ENCODE measurements around the gene ERBB2.
A peak's percentile ranks its signal among the peaks of the same experiment; 100 is the strongest.

The ERBB2 gene

DNA sequence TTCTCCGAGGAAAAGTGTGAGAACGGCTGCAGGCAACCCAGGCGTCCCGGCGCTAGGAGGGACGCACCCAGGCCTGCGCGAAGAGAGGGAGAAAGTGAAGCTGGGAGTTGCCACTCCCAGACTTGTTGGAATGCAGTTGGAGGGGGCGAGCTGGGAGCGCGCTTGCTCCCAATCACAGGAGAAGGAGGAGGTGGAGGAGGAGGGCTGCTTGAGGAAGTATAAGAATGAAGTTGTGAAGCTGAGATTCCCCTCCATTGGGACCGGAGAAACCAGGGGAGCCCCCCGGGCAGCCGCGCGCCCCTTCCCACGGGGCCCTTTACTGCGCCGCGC lies at the start of gene ERBB2:
ERBB2 (plus strand) TSS at position 247 of the 330 bp plus-strand sequence. CDS start 175 bp downstream, outside the sequence.
- DNase-seq (ENCODE audit: low spot score), result no peak

- DNase-seq (ENCODE audit: low spot score), result no peak
These were observed 49.7 kb upstream of the ERBB2 start for GRCh38 chr17:39650121-39650579.

GRCh38 chr17:39651923-39652586 lies 47.8 kb upstream of the ERBB2 start:
- DNase-seq (ENCODE audit: low spot score), result no peak

DNA sequence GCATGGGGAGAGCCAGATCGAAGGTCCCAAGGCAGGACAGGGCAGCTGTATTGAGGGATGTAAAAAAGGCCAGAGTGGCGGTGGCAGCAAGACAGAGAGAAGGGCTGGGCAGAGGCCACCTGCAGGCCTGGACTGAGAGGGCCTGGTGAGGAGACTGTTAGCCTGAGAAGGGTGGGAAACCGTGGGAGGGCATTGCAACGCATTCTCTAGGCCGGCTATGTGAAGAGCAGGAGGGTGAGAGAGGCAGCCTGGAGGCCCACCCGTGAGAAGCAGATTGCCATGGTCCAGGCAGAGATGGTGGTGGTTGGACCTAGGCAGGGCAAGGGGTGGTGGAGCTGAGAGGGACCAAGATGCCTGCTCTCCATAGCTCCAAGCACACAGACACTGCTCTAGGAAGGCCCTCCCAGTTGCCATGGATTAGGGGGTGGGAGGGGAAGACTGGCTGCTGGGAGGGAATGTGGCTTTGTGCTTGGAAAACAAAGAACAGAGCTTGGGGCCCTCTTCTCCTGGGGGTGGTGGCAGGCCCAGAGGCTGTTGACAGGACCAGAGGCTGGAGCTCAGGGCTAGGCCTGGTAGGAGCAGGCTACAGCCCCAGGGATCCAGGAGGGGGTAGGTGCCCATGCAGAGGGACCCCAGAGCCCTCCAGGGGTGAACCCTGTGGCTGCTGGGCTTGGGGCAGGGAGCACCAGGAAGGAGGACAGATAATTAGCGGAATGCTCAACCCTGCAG lies 47.1 kb upstream of the ERBB2 start:
- DNase-seq (ENCODE audit: low spot score), result no peak

DNA sequence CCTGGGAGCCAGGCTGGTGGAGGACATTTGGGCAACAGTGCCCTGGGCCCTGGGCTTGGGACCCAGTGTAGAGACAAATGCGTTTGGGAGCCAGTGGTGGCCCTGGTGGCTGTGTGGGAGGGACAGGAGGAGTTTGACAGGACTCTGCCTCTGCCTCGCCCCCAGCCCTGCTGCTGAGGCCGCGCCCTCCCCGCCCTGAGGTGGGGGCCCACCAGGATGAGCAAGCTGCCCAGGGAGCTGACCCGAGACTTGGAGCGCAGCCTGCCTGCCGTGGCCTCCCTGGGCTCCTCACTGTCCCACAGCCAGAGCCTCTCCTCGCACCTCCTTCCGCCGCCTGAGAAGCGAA lies 46.6 kb upstream of the ERBB2 start:
- no peak for DNase-seq (ENCODE audit: low spot score)

- DNase-seq (ENCODE audit: low spot score), result peak; percentile 80
These were observed 46.1 kb upstream of the ERBB2 start for GRCh38 chr17:39653662-39654331.

GRCh38 chr17:39655105-39655504 lies 44.8 kb upstream of the ERBB2 start:
- no peak for DNase-seq (ENCODE audit: low spot score)

GRCh38 chr17:39658346-39658745 lies 41.5 kb upstream of the ERBB2 start:
- no peak for DNase-seq (ENCODE audit: low spot score)

DNA sequence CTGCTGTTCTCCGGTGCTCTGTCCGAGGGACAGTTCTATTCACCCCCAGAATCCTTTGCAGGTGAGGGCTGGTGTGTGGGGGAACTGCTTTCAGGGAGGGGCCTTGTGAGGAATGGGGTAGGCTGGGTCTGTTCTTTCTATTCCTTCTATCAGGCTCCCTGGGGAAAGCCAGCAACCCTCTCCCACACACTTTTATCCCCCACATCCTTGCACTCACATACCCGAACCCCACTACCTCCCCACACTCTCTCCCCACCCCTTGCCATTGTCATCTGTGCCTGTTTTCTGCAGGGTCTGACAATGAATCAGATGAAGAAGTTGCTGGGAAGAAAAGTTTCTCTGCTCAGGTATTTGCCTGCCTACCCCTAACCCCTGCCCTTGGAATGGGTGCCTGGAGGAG lies 41.1 kb upstream of the ERBB2 start:
- DNase-seq (ENCODE audit: low spot score), result no peak

- DNase-seq (ENCODE audit: low spot score), result no peak
These were observed 40.4 kb upstream of the ERBB2 start for GRCh38 chr17:39659279-39660010.

DNA sequence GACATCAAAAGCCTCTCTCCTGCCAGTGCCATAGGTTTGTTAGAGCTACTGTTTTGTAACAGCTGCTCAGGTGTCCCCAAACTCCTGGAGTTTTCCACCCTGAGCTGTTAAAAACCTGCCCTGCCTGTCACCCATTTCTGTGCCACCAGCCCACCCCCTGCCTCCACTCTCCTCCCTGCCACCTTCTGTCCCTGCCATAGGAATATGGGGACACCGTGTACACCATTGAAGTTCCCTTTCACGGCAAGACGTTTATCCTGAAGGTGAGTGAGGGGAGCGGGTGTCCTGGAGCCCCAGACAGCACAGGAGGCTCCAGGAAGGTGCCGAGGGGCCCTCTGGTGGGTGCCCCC lies 39.9 kb upstream of the ERBB2 start:
- no peak for DNase-seq (ENCODE audit: low spot score)

- DNase-seq (ENCODE audit: low spot score), result no peak
These were observed 39.2 kb upstream of the ERBB2 start for GRCh38 chr17:39660397-39661385.

- DNase-seq (ENCODE audit: low spot score), result no peak
These were observed 37.9 kb upstream of the ERBB2 start for GRCh38 chr17:39661744-39662541.

DNA sequence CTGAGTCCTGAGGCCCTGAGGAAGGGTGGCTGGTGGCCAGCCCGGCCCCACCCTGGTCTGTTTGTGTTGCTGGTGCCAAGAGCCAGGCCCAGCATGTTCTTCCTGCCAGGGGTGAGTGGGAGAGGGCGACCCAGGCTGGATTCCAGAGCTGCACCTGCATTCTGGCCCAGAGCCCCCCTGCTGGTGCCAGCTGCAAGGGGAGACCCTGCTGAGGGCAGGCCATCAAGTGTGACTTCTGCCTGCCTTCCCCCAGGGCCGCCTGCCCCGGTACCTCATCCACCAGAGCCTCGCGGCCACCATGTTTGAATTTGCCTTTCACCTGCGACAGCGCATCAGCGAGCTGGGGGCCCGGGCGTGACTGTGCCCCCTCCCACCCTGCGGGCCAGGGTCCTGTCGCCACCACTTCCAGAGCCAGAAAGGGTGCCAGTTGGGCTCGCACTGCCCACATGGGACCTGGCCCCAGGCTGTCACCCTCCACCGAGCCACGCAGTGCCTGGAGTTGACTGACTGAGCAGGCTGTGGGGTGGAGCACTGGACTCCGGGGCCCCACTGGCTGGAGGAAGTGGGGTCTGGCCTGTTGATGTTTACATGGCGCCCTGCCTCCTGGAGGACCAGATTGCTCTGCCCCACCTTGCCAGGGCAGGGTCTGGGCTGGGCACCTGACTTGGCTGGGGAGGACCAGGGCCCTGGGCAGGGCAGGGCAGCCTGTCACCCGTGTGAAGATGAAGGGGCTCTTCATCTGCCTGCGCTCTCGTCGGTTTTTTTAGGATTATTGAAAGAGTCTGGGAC lies 37.1 kb upstream of the ERBB2 start:
- DNase-seq (ENCODE audit: low spot score), result no peak

GRCh38 chr17:39663340-39663687 lies 36.5 kb upstream of the ERBB2 start:
- DNase-seq (ENCODE audit: low spot score), result no peak

DNA sequence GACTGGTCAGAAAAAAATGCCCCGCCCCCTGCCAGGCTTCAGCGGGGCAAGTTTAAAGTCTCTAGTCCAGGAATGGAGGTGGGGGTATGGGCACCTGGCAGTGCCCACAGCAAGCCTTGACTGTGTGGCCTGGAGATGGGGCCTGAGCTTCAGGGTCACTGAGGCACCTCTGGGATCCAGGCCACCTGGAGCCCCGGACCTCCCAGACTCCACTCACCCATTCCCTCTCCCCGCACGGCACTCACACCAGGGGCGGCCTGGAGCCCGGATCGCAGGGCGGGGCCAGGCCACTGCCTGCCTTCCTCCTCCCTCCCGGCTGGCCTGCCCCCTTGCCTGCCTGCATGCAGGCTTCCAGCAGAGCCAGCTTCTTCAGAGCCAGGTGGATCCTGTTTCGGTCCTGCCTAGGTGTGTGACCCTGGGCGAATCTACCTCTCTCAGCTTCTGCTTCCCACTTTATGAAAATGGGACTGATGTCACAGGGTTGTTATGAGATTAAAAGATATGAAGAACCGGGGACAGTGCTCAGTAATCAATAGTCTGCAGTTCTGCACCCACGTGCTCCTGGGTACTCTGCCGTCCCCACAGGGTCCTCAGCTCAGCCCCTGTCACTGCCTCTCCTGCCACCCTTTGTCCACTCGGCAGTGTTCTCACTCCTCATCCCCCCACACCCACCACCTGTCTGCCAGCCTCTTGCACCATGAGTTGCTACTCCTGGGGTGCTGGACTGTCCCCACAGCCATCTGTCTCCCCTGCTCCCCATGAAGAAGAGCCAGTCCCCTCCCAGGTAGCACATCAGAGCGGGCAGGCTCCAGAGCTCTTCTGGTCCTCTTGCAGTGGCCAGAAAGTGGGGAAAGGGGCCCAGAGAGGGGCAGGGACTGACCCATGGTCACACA lies 35.9 kb upstream of the ERBB2 start:
- DNase-seq (ENCODE audit: low spot score), result no peak

- DNase-seq (ENCODE audit: low spot score), result no peak
These were observed 35.0 kb upstream of the ERBB2 start, which contains the start of gene TCAP for GRCh38 chr17:39664581-39665561. Gene TCAP (plus strand): TSS chr17:39665349. CDS start chr17:39665360, 11 bp downstream.

All from hematopoietic multipotent progenitor cell treated with erythropoietin and hydrocortisone succinate and interleukin-3 and kit ligand, for 15 days (in vitro differentiated cells).